ENCODE results near the gene PDE11A.

PDE11A gene

DNA sequence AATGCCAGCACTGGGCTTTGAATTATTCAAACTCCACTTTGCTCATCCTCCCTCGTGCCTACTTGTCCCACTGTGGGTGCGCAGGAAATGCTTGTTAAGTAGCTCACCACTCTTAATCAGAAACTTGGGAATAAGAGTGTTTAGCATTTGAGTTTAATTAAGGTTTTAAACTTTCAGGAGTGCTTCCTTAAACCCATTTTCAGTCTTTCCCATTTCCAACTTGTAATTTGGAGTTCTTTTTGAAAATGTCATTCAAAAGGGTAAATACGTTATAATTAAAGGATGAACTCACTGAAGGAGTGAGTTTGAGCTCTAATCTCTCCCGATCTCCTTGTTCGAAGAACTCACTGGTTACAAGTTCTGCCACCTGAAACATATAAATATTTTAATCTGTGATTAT is 403.4 kb downstream of the PDE11A start:
- DNase-seq (ENCODE audit: low read depth) = no peak

DNA sequence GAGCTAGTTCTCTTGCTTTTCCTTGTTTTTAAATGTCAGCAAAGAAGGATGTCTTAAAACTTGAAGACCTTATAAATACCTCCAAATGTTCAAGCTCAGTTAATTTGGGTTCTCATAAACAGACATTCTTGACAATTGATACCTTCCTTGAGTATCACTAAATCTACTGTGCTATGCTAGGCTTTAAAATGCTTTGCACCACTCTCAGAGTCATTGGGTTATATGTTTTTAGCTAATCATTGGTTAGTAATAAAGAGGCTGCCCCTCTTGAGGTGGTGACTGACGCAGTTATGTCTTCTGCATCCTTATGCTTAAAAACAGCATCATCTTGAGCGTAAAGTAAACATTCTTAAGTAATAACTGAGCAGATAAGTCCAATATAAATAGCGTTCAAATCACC is 404.0 kb downstream of the PDE11A start:
- no peak for DNase-seq (ENCODE audit: low read depth)

- DNase-seq (ENCODE audit: low read depth) = no peak
These were observed 405.0 kb downstream of the PDE11A start for GRCh38 chr2:177667626-177668025.

GRCh38 chr2:177666408-177666807 is 406.2 kb downstream of the PDE11A start:
- no peak for DNase-seq (ENCODE audit: low read depth)

DNA sequence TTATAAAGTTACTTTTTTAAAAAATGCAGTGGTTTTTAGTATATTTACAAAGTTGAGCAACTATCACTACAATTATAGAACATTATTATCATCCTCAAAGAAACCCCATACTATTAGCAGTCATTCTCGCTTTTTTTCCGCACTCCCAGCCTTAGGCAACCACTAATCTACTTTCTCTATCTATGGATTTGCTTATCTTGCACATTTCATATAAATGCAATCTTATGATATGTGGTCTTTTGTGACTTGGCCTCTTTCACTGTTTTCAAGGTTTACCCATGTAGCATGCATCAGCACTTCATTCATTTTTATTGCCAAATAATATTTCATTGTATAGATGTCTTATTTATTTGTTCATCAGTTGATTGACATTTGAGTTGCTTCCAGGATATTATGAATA is 406.6 kb downstream of the PDE11A start:
- DNase-seq (ENCODE audit: low read depth) = no peak

- no peak for DNase-seq (ENCODE audit: low read depth)
These were observed 407.2 kb downstream of the PDE11A start for GRCh38 chr2:177665328-177665727.

DNA sequence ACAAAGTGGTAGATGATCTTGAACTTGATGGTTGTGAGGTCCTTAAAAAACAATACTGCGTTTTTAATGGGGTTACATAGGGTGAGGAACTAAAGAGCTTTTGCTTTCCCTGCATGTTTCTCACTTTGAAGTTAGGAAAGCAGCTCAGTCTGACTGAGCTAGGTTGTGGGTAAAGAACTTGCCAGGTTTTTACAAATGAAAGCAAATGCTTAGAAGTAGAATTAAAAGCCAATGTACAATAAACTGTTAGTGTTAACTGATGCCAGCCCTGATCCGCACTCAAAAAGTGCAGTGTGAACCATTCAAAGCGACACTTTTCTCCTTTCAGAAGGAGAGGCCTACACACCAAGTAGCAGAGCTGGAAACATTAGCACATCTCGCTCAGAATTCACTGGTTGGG is 409.7 kb downstream of the PDE11A start:
- DNase-seq (ENCODE audit: low read depth) = no peak

DNA sequence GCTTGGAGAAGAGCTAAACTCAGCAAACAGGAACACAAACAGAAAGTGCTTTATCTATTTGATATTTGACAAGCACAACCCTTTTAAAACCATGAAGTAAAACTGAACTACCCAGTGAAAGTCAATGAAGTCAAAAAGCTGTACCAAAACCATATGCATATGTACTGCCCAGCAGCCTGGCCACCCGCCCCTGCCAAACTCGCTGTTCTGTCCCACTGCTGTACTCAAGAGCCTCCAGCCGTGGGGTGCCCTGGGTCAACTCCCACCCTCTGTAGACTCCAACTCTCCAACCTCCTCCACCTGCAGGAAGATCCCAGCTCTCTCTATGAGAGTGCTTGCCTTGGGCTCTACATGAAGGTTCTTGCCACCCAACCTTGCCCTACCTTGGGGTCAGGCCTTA is 411.8 kb downstream of the PDE11A start:
- no peak for DNase-seq (ENCODE audit: low read depth)

- DNase-seq (ENCODE audit: low read depth) = no peak
These were observed 414.3 kb downstream of the PDE11A start for GRCh38 chr2:177658309-177658708.

- DNase-seq (ENCODE audit: low read depth) = no peak
These were observed 420.7 kb downstream of the PDE11A start for GRCh38 chr2:177651833-177652232.

DNA sequence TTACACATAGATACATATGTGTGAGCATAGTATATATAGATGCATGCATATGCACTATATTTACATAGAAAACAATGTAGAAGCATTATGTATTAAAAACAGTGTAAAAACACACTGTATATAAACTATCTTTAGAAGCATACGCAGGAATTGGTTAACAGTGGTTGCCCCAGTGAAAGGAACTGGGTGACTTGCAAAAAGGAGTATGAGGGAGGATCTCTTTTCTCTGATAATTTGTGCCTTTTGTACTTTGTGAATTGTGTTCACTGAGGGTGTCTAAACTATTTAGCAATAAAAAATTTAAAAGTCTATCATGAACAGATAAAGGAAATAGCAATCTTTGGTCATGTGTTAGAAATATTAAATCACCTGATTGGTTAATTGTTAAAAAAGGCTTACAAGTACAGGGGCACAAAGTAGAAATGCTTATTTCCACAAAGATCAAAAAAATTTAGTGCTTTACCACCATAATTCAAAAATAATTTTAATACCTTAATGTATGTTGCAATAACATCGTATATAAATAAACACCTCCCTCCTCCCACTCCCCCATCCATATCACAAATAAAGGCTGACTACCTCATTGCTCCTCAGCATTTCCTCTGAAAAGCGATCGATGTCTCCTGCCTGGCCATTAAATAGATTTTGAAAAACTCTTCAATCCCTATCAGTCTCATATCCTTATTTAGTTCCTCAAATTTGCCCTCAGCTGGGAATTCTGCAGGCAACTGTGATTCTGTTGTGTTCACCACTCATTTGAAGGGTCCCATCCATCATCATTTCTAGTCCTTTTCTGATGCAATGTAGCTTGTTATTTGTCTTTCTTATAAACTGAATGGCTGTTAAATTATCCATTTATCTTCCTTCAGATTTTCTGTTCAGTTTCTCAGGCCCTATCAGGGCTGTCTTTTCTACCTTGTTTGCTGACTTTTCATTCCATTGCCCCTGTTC is 422.7 kb downstream of the PDE11A start:
- no peak for DNase-seq (ENCODE audit: low read depth)

DNA sequence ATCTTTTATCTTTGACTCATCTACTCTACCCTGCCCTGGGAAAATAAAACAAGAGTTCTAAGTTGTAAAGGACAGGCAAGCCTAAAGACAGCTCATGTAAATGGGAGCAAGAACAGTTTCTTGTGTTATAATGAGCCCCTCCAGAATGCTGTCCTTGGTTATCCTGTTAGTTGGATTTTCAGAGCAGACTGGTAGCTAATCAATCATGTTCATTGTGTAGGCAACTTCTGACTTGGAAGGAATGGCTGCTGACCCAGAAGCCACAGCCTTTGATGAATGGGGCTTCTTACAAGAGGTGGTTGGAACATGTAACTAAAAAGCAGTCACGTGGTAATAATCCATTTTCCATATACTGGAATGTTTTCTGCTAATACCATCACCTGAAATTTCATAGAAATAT is 425.8 kb downstream of the PDE11A start:
- no peak for DNase-seq (ENCODE audit: low read depth)

DNA sequence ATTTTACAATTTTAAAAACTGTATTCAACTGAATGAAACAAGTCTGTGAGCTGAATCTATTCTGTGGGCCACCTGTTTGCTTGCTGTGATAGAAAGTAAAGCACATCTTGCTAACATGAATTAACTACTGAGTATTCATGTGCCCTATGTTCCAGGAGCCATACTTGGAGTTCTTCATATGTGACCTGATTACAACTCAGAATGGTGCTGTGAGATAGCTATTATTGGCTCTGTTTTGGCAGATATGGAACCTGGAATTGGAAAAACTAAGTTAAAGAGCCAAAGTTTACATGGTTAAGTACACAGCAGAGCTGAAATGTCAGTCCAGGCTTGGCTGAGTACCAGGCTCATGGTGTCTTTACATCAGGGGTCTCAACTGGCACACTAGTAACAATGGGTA is 426.3 kb downstream of the PDE11A start:
- no peak for DNase-seq (ENCODE audit: low read depth)

- no peak for DNase-seq (ENCODE audit: low read depth)
These were observed 431.2 kb downstream of the PDE11A start for GRCh38 chr2:177641331-177641730.

DNA sequence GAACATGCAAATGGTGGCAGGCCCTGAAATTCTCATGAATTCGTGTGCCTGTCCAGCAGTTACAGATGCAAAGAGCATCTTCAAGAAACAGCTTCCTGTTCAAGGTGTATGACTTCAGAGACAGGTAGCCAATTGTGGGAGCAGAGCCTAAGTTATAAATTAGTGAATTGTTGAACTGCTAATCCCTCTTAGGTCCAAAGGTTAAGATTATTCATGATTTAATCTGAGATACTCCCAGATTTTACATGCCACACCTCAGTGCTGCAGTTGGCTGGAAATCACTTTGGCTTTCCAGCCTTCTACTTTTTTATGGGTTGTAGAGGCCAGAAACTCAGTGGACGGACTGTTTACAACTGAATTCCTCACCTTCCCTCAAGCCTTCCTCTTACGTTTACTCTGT is 432.2 kb downstream of the PDE11A start:
- no peak for DNase-seq (ENCODE audit: low read depth)

DNA sequence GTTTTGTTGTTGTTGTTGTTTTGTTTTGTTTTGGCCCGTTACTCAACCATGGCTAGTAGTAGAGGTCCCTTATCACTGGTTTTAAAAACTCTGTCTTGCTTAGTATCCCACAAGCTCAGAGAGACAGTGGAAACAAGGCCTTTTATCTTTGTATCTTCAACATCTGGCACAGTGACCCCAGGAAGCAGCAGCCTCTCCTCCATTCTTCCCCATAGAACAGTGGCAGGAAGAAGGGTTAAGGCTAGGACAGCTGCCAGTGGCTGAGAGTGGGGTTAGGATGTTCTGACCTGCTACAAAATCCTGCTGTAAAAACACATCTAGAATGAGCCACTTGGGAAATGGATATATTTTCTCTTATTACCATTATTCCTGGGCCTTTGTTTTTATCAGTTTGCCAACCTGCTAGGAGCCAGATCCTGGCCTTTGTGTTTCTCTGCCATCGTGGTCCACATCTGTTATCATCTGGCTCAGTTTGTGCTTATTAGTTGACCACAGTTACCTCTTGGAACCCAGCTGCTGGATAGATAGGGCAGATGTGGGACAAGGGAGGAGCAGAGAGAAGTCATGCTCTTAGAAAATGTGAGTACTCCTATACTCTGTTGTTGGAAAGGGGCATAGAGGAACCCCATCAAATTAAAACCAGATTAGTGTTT is 433.2 kb downstream of the PDE11A start:
- DNase-seq (ENCODE audit: low read depth) = peak; percentile 91

DNA sequence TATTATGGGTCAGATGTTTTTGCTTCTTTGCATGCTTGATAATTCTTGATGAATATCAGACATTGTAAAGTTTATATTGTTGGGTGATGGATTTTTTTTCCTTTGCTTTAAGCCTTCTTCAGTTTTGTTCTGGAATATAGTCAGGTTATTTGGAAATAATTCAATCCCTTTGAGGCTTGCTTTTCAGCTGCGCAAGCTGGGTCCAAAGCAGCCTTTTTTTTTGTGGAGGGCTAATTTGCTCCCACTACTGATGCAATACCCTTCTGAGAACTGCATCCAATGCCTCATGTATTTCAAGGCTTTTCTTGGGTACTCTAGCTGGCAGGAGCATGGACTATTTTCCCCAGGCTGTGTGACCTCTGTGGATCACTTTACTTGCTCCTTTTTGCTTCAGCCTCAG is 434.1 kb downstream of the PDE11A start:
- no peak for DNase-seq (ENCODE audit: low read depth)

GRCh38 chr2:177636672-177637071 is 435.9 kb downstream of the PDE11A start:
- DNase-seq (ENCODE audit: low read depth) = no peak

GRCh38 chr2:177635696-177636095 is 436.9 kb downstream of the PDE11A start:
- no peak for DNase-seq (ENCODE audit: low read depth)

DNA sequence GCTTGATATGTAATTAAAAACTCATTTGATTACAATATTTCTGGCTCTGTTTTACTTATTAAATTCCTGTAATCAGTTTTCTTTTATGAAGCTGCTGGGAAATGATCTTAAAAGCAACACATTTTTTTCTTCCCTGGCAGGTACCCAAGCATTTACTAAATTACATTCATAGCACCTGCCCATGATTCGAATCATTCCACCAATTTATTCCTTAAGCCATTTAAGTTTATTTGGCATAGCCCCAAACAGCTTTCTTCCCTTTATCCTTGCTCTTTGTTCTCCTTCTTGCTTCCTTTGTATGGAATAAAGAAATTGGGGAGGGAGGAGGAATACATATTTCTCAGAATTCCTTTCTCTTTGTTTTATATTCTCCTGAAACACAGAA is 438.7 kb downstream of the PDE11A start:
- no peak for DNase-seq (ENCODE audit: low read depth)

- no peak for DNase-seq (ENCODE audit: low read depth)
These were observed 439.5 kb downstream of the PDE11A start for GRCh38 chr2:177633111-177633510.

DNA sequence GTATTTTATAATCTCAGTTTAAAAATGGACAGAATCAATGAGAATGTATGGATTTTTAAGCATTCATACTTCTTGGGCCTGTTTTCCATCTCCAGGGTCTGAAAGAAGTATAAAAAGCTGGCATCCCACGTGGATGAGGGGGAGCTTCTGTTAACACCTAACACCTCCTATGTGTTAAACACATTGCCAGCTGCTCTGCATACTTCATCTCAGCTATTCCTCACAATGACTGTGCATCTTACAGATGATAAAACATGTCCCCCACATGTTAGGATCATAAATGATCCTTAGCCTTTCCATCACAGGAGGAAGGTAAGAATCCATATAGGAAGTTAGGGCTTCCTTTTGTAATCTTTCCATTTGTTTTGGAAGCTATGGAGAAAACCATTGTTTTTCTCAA is 440.9 kb downstream of the PDE11A start:
- DNase-seq (ENCODE audit: low read depth) = no peak

DNA sequence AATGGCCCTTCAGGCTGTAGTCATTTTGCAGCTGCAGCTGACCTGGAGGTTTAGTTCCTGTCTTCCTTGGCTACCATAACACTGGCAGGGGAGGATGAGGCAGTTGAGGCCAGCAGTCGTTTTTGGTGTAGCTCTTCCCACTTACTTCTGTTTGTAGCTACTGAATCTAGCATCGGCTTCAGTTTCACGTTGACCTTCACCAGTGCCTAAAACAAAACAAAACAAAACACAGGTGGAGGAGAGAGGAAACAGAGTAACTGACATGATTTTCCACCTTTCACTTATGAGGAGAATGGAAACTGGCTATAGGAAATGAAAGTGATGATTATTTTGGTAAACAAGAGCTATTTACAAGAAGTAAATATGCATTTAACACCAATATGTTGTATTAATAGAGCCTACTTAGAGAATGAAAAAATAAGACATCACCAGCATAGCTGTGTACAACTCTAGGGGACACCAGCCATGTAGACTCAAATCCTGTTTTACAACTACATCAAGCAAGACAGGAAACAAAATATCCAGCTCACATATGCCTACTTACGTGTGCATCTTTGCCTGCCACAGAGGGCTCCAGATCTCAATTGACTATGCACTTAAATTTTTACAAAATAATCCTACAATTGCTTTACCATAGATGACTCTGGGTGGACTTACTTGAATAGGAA is 443.1 kb downstream of the PDE11A start:
- DNase-seq (ENCODE audit: low read depth) = no peak

All from CMK (cell line).